MM.1S (cell line): ENCODE measurements around the gene SMARCD3.

ENCODE experiments used
- CTCF ChIP-seq: fragments of 300-600 bp; sonication (generic); IDR thresholded peaks from 2 replicates; pipeline ENCODE4 v1.5.1; 2016; ENCODE audit warnings: antibody characterized with exemption, low read length, mixed read lengths
- EZH2 ChIP-seq: fragments of 300-600 bp; sonication (generic); optimal IDR thresholded peaks from 2 replicates; pipeline ENCODE3; 2017; ENCODE audit warnings: low read depth, mild to moderate bottlenecking, antibody characterized with exemption, low read length, mixed read lengths

DNA sequence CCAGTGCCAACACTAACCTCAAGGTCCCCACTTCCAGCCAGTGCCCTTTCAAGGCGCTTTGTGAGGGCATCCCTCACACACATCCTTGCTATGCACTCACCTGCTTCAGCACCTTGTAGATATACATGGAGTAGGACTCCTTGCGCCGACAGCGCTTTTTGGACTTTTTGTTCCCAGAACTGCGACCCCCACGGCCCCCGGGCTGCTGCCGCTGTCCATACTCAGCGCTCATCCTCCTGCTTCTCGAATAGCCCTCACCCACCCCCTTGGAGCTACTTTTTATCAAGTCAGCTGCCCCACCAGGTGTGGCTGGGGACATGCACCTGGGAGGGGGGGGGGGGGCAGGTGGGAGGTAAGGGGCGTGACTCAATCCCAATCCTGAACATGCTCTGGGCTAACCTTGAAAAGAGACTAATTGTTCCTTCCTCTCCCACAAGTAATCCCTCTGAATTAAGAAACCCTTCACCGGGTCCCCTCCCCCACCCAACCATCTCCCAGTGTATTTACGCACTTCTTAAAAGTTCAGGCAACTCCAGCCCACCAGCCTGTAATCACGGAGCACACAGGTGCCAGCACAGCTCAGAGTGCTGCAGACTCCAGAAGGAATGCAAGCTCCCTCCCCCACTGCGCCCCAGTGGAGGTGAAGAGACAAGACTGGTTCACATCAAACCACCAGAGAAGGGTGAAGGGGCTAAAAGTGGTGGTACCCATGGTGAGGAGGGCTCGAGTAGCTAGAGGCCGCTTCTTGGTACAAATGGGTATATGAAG lies 38.2 kb downstream of the SMARCD3 start, which contains the start of gene H2BK1:
- TF ChIP-seq EZH2 = no peak
- no peak for TF ChIP-seq CTCF
